K562 (cell line): Measurements from ENCODE around the gene LSR. TPM values are rescaled to one million over a fixed set of nuclear protein-coding genes. Genes with fewer than 3 reads are reported as not detected.

Experiments used
- ATAC-seq: fragments of 200-7000 bp; cut with Tn5 transposase; 3 replicates; pipeline ENCODE4 v1.9.1; 2020; ENCODE audit warnings: moderate library complexity
- BruUV-seq: library from RNA; stranded (reverse); fragments of 400-500 nt; replicated peaks from 2 replicates; lab custom pipeline; 2021; lab: Mats Ljungman, UMichigan
- CTCF ChIA-PET: fragments of 300-600 bp; formaldehyde crosslinking; extraction: SDS; loops from one replicate; lab custom pipeline; 2021; ENCODE audit warnings: low intra/inter-chr PET ratio; lab: Yijun Ruan, JAX
- POLR2A ChIA-PET: fragments of 300-600, 350-650 bp; sonication (Branson Sonifier 250); formaldehyde crosslinking; extraction: SDS; loops from one replicate; lab custom pipeline; 2021; ENCODE audit warnings: antibody characterized with exemption, inconsistent platforms; lab: Yijun Ruan, JAX
- DNase-seq, 4 experiments: peaks; one replicate each; pipeline versions ENCODE4 v3.0.0 to v3.0.0-alpha.2; 2011 to 2018; ENCODE audit warnings: low spot score in 3 of 4, mixed read lengths in 3 of 4; ENCODE audit errors: extremely low read depth in 1 of 4
- FAIRE-seq: peaks from 2 replicates; lab custom pipeline; 2011; peaks lifted over from hg19 to GRCh38; lab: Jason Lieb, UNC
- H2AFZ ChIP-seq: 2 replicates; pipeline ENCODE4 v1.6.0; 2011; ENCODE audit warnings: low read depth, low read length, control low read depth, inconsistent platforms
- H3K27ac ChIP-seq: fragments of 200-600 bp; 3 replicates; pipeline ENCODE4 v1.8.0; 2011; ENCODE audit warnings: low read depth, mild to moderate bottlenecking, control low read depth, inconsistent platforms, low read length, moderate library complexity, mixed read lengths; ENCODE audit errors: extremely low read depth
- H3K27me3 ChIP-seq, 2 experiments: fragments of 300-600 bp in 1 of 2; 2 replicates in 1 of 2; 3 replicates in 1 of 2; pipeline versions ENCODE4 v1.6.0 to v1.8.0; 2011; ENCODE audit warnings: inconsistent platforms in 2 of 2, low read length in 2 of 2, mild to moderate bottlenecking in 1 of 2, mixed read lengths in 1 of 2, moderate library complexity in 1 of 2; ENCODE audit not compliant: control insufficient read depth in 2 of 2, insufficient read depth in 2 of 2
- H3K36me3 ChIP-seq: fragments of 300-600 bp; 3 replicates; pipeline ENCODE4 v1.8.0; 2011; ENCODE audit warnings: mild to moderate bottlenecking, low read length, inconsistent platforms; ENCODE audit not compliant: control insufficient read depth, insufficient read depth
- H3K4me1 ChIP-seq, 2 experiments: fragments of 200-600 bp in 1 of 2; replicated peaks in 1 of 2; 2 replicates in 1 of 2; 3 replicates in 1 of 2; pipeline versions ENCODE4 v1.5.1 to v1.8.0; 2011; ENCODE audit warnings: inconsistent platforms in 2 of 2, low read length in 2 of 2, mild to moderate bottlenecking in 1 of 2, mixed read lengths in 1 of 2, moderate library complexity in 1 of 2; ENCODE audit not compliant: control insufficient read depth in 2 of 2, insufficient read depth in 2 of 2
- H3K4me2 ChIP-seq: 2 replicates; pipeline ENCODE4 v1.6.1; 2011; ENCODE audit warnings: low read length, control low read depth, inconsistent platforms, mixed read lengths; ENCODE audit not compliant: insufficient read depth
- H3K4me3 ChIP-seq: fragments of 200-600 bp; sonication (generic), shearing (Covaris generic); 2 replicates; pipeline ENCODE4 v1.5.1; 2016; ENCODE audit warnings: control low read depth, inconsistent platforms
- H3K79me2 ChIP-seq: fragments of 200-600 bp; 3 replicates; pipeline ENCODE4 v1.8.0; 2011; ENCODE audit warnings: low read length, inconsistent platforms; ENCODE audit not compliant: control insufficient read depth, insufficient read depth
- H3K9ac ChIP-seq, 2 experiments: 2 replicates each; pipeline versions ENCODE4 v1.6.0 to v1.6.1; 2011; ENCODE audit warnings: low read depth in 2 of 2, low read length in 2 of 2, control low read depth in 1 of 2, inconsistent platforms in 1 of 2, mild to moderate bottlenecking in 1 of 2, mixed read lengths in 1 of 2; ENCODE audit not compliant: insufficient read depth in 1 of 2
- H3K9me1 ChIP-seq: one replicate; pipeline ENCODE4 v1.6.0; 2011; ENCODE audit warnings: inconsistent platforms, mild to moderate bottlenecking, low read length, moderate library complexity; ENCODE audit not compliant: control insufficient read depth, insufficient read depth
- H3K9me3 ChIP-seq: replicated peaks from 2 replicates; pipeline ENCODE4 v1.5.1; 2011; ENCODE audit warnings: low read depth, low read length, inconsistent platforms; ENCODE audit not compliant: control insufficient read depth, insufficient read depth
- H4K20me1 ChIP-seq: replicated peaks from 2 replicates; pipeline ENCODE4 v1.6.1; 2011; ENCODE audit warnings: low read length, inconsistent platforms, mixed read lengths; ENCODE audit not compliant: control insufficient read depth, insufficient read depth
- CCAR2 ChIP-seq: fragments of 200-400 bp; formaldehyde crosslinking; IDR thresholded peaks from 2 replicates; pipeline ENCODE4 v1.6.1; 2017; ENCODE audit warnings: mild to moderate bottlenecking, low read depth, low read length
- EGR1 ChIP-seq: fragments of 450-650 bp; conservative IDR thresholded peaks from 2 replicates; pipeline ENCODE4 v1.6.1; 2017; ENCODE audit warnings: mild to moderate bottlenecking
- FOXK1 ChIP-seq: sonication (generic); formaldehyde crosslinking; IDR thresholded peaks from 2 replicates; pipeline ENCODE4 v1.8.0; 2022; ENCODE audit warnings: missing genetic modification reagents, mild to moderate bottlenecking, borderline replicate concordance
- HCFC1 ChIP-seq: IDR thresholded peaks from 2 replicates; pipeline ENCODE4 v1.6.1; 2012; ENCODE audit warnings: low read depth, low read length, improper control_type of control experiment
- HMGN3 ChIP-seq: IDR thresholded peaks from 2 replicates; pipeline ENCODE4 v1.6.1; 2011; ENCODE audit warnings: borderline replicate concordance, low read depth, mild to moderate bottlenecking, mixed read lengths, low read length; ENCODE audit not compliant: insufficient read length; ENCODE audit errors: extremely low read depth
- HNRNPL ChIP-seq: fragments of 200-400 bp; formaldehyde crosslinking; IDR thresholded peaks from 2 replicates; pipeline ENCODE4 v1.6.1; 2017; ENCODE audit warnings: low read depth, mild to moderate bottlenecking, low read length
- IRF9 ChIP-seq: fragments of 450-650 bp; IDR thresholded peaks from 2 replicates; pipeline ENCODE4 v1.6.1; 2016; ENCODE audit warnings: missing biosample characterization, missing genetic modification characterization
- PHF21A ChIP-seq: fragments of 450-650 bp; IDR thresholded peaks from 2 replicates; pipeline ENCODE4 v1.6.1; 2017; ENCODE audit warnings: low read depth, borderline replicate concordance
- RBM25 ChIP-seq: fragments of 200-400 bp; formaldehyde crosslinking; IDR thresholded peaks from 2 replicates; pipeline ENCODE4 v1.6.1; 2018; ENCODE audit warnings: low read length, low read depth, moderate library complexity; ENCODE audit not compliant: severe bottlenecking
- SMAD3 ChIP-seq: fragments of 450-650 bp; formaldehyde crosslinking; conservative IDR thresholded peaks from 2 replicates; pipeline ENCODE4 v1.4.0; 2020; ENCODE audit warnings: mild to moderate bottlenecking
- ZNF239 ChIP-seq: fragments of 250-450 bp; sonication (Bioruptor Pico); IDR thresholded peaks from 2 replicates; pipeline ENCODE4 v1.4.0; 2020; ENCODE audit warnings: mild to moderate bottlenecking
- ZNF316 ChIP-seq: fragments of 450-650 bp; IDR thresholded peaks from 2 replicates; pipeline ENCODE4 v1.6.1; 2016
- ZNF395 ChIP-seq: fragments of 200-800 bp; sonication (Bioruptor generic); IDR thresholded peaks from 2 replicates; pipeline ENCODE4 v1.6.1; 2017; ENCODE audit warnings: missing genetic modification characterization, missing compliant biosample characterization
- ZNF449 ChIP-seq: fragments of 250-450 bp; sonication (Bioruptor Pico); IDR thresholded peaks from 2 replicates; pipeline ENCODE4 v1.8.0; 2022; ENCODE audit warnings: moderate library complexity, mild to moderate bottlenecking, inconsistent platforms
- ZNF655 ChIP-seq: fragments of 250-450 bp; sonication (Bioruptor Pico); IDR thresholded peaks from 2 replicates; pipeline ENCODE4 v1.5.0; 2021
- WGBS: fragments of 100-300 bp; shearing (Covaris generic); methylation state at CpG from one replicate; pipeline ENCODE4 v1.1.6; 2016; ENCODE audit warnings: low coverage, mixed read lengths; ENCODE audit not compliant: insufficient coverage; ENCODE audit errors: missing lambda C conversion rate; 5-methylcytosine and 5-hydroxymethylcytosine counted together
- in situ Hi-C: fragments of 300-500 bp; cut with MboI; formaldehyde crosslinking; loops from 4 replicates; pipeline ENCODE4 v1.15.0; 2018; ENCODE audit warnings: inconsistent platforms, mixed read lengths
- intact Hi-C: fragments of 100-400 bp; cut with micrococcal nuclease; formaldehyde crosslinking; loops from 2 replicates; pipeline ENCODE4 v1.14.2; 2022
- polyA plus RNA-seq, 8 experiments: library from polyadenylated mRNA; depleted of rRNA in 4 of 8; stranded (reverse) in 5 of 8; unstranded in 3 of 8; fragments of >200 nt; fragmentation: Nextera tagmentation in 2 of 8; fragmentation: Illumina TruSeq in 1 of 8; extraction: Ambion mirVana in 2 of 8; extraction: Trizol in 1 of 8; gene quantifications; 2 replicates each; pipeline versions ENCODE4 v1.2.1 to v1.2.3, GENCODE V29; 2011 to 2014; ENCODE audit warnings: inconsistent platforms in 1 of 8, missing spikeins in 1 of 8
- total RNA-seq, 7 experiments: library from RNA; depleted of rRNA in 6 of 7; stranded (reverse); fragments of >200 nt in 6 of 7; fragmentation: Illumina TruSeq in 2 of 7; extraction: Trizol in 2 of 7; gene quantifications; 2 replicates each; pipeline versions ENCODE4 v1.2.1 to v1.2.3, GENCODE V29; 2011 to 2021; ENCODE audit warnings: low replicate concordance in 1 of 7

The LSR gene
- total and polyA plus RNA-seq, 9 of the 15 experiments (the other 6 are each of a cell fraction or from before 2014, with no cell fraction given), result 0.44 to 87.9 (median 28.0) TPM

GRCh38 chr19:35228177-35228930 lies 20.4 kb upstream of the LSR start, which contains the start of gene FAM187B (continued):
- TF ChIP-seq ZNF655, result no peak

GRCh38 chr19:35229601-35230000 lies 19.2 kb upstream of the LSR start:
- ChIA-PET CTCF (no interaction called here), POLR2A (no interaction called here)
- DNase-seq (no peak), FAIRE-seq (no peak), ATAC-seq (no peak)
- Histone ChIP-seq H3K9ac (no peak overlapping the region), H2AFZ (no peak overlapping the region), H3K4me2 (no peak overlapping the region), H3K4me3 (no peak overlapping the region), H3K27ac (no peak overlapping the region), H3K9me1 (no peaks in the 10 kb centered on the region), H3K4me1 (peaks cover 14 to 22% of the 10 kb centered on the region in 2 experiments), H3K27me3 (0 out of 5 replicates have a peak, but pooled peaks cover 0 to 3% of the 10 kb centered on the region in 2 experiments), H3K36me3 (no peaks in the 10 kb centered on the region), H3K79me2 (no peaks in the 10 kb centered on the region), H3K9me3 (no peaks in the 10 kb centered on the region), H4K20me1 (no peaks in the 10 kb centered on the region)
- WGBS, result 76% methylated on average over 5 of the region's 8 CpGs
- BruUV-seq, result no TSS peak
- in situ Hi-C loops, result no loop called here
- intact Hi-C loops, result no loop called here
- TF ChIP-seq HNRNPL (no peak), PHF21A (no peak), EGR1 (no peak), ZNF316 (no peak), HCFC1 (no peak), ZNF239 (no peak), CCAR2 (no peak), RBM25 (no peak), FOXK1 (CRISPR knock-in tag) (no peak), HMGN3 (no peak), IRF9 (tag) (no peak), SMAD3 (no peak), ZNF395 (CRISPR knock-in tag) (no peak), ZNF449 (no peak)
